Bladder microvascular endothelial cell (primary cell): ENCODE measurements around the gene NSUN7. TPM values are rescaled to one million over a fixed set of nuclear protein-coding genes. Genes with fewer than 3 reads are reported as not detected.

Experiments
- total RNA-seq: library from RNA; depleted of rRNA; stranded (reverse); fragments of >200 nt; gene quantifications from 2 replicates; pipeline ENCODE4 v1.2.3, GENCODE V29; 2014

Gene NSUN7, protein sequence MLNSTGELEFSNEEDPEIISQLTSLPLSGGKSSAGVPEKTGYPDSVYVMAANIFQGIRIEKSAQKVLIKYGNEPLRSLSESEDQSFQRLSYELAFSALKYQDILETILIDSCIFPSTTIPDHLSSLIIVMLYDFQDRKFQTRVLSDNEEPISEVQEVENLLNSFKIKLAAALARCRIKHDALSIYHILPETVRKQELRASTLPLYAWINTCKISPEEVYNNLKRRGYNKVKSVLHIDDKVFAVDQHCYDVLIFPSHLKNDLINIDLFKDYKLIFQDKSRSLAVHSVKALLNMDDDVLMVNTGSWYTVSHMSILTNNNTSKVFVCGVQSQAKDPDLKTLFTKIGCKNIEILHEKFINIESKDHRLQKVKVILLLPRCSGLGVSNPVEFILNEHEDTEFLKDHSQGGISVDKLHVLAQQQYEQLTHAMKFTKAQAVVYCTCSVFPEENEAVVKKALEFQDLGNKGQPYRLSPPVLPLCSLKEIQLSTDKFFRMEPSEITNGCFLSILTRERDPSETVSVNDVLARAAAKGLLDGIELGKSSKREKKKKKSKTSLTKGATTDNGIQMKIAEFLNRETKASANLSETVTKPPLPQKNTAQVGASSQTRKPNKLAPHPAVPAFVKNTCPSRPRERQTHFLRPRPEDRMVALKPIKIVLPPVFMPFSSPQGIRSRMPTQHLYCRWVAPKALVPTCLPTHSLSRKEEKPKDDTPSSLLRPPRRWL
- under 0.01 TPM in 2 replicates for total RNA-seq

DNA sequence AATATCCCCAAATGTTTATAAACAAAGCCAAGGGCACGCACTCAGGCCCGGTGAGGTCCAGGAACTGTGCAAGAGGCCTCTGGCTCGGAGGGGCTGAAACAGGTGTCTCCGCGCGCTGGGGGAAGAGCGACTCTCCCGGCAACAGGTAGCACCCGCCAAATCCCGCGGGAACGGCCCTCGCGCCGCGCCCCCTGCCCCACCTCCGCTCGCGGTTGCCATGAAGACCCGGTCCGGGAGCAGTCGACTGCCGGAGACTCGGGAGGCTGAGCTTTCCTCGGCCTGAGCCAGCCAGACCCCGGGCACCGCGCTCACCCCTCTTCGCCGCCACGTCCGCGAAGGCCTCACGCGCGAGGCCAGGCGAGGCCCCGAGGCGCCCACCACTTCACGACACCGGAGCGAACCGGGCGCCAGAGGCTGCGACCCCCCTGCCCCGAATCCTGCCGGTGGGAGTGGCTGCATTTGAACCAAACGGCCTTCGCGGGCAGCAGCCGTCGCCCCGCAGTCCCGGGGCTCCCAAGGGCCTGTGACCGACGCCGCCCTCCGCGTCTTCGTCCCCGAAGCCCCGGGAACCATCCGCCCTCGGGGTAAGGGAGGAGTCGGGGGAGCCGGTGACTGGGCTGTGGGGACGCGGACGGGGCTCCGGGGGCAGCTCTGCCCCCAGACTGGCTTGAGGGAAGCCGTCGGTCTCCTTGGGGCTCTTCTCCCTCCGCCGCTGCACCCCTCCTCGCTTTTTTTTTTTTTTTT is at the start of gene NSUN7:
Gene NSUN7, plus strand, starts transcription at position 239 of the 744 bp plus-strand sequence. CDS start 739 bp downstream, outside the sequence.

Other genes with a start within 250 kb of the NSUN7 start
- under 0.01 TPM in 1 of 2 replicates, not detected in the other for gene RBM47, start 120.1 kb upstream of the NSUN7 start, total RNA-seq